OCI-LY3 (cell line): Measurements from ENCODE around the gene FBXO36.

Experiments used
- EZH2phosphoT487 ChIP-seq: fragments of 200-600 bp; shearing (Covaris generic); IDR thresholded peaks from 2 replicates; pipeline ENCODE4 v1.6.1; 2018; ENCODE audit warnings: antibody characterized with exemption, mixed run types, low read depth
- TF ChIP-seq, protein P1 (sequence below): fragments of 200-600, 300-600 bp; sonication (generic); IDR thresholded peaks from 2 replicates; pipeline ENCODE4 v1.5.1; 2014; ENCODE audit warnings: antibody characterized with exemption, low read length, low read depth

GRCh38 chr2:230016844-230017243 lies 94.5 kb downstream of the FBXO36 start:
- TF ChIP-seq, protein P1, sequence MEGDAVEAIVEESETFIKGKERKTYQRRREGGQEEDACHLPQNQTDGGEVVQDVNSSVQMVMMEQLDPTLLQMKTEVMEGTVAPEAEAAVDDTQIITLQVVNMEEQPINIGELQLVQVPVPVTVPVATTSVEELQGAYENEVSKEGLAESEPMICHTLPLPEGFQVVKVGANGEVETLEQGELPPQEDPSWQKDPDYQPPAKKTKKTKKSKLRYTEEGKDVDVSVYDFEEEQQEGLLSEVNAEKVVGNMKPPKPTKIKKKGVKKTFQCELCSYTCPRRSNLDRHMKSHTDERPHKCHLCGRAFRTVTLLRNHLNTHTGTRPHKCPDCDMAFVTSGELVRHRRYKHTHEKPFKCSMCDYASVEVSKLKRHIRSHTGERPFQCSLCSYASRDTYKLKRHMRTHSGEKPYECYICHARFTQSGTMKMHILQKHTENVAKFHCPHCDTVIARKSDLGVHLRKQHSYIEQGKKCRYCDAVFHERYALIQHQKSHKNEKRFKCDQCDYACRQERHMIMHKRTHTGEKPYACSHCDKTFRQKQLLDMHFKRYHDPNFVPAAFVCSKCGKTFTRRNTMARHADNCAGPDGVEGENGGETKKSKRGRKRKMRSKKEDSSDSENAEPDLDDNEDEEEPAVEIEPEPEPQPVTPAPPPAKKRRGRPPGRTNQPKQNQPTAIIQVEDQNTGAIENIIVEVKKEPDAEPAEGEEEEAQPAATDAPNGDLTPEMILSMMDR, result no peak
- no peak for TF ChIP-seq EZH2phosphoT487
